WI38 (cell line): ENCODE measurements around the gene FYN.
"Not testable (repeated sequence)": the region's sequence is repeated elsewhere in the genome, so short reads cannot be mapped to it uniquely, and the experiment has no call there.

Experiments used
- H3K4me3 ChIP-seq: 2 replicates; pipeline ENCODE4 v1.5.1; 2011; ENCODE audit warnings: low read depth, mild to moderate bottlenecking, control low read depth, low read length
- TF ChIP-seq, protein P1 (sequence below): IDR thresholded peaks from 2 replicates; pipeline ENCODE4 v1.5.1; 2012; ENCODE audit warnings: low read depth, mild to moderate bottlenecking, control low read depth, low read length

The FYN gene

DNA sequence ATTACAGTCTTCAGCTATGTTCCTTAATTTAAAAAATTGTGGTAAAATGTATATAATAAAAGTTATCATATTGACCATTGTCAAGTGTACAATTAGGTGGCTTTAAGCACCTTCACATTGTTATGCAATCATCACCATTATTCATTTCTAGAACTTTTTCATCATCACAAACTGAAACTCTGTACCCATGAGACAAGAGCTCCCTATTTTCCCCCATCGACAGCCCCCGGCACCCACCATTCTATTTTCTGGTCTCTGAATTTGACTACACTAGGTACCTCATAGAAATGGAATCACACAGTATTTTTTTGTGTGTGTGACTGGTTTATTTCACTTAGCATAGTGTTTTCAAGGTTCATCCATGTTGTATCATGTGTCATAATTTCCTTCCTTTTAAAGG is 39.7 kb upstream of the FYN start:
- H3K4me3 ChIP-seq, result no peak overlapping the region
- TF ChIP-seq, protein P1, sequence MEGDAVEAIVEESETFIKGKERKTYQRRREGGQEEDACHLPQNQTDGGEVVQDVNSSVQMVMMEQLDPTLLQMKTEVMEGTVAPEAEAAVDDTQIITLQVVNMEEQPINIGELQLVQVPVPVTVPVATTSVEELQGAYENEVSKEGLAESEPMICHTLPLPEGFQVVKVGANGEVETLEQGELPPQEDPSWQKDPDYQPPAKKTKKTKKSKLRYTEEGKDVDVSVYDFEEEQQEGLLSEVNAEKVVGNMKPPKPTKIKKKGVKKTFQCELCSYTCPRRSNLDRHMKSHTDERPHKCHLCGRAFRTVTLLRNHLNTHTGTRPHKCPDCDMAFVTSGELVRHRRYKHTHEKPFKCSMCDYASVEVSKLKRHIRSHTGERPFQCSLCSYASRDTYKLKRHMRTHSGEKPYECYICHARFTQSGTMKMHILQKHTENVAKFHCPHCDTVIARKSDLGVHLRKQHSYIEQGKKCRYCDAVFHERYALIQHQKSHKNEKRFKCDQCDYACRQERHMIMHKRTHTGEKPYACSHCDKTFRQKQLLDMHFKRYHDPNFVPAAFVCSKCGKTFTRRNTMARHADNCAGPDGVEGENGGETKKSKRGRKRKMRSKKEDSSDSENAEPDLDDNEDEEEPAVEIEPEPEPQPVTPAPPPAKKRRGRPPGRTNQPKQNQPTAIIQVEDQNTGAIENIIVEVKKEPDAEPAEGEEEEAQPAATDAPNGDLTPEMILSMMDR, result no peak

DNA sequence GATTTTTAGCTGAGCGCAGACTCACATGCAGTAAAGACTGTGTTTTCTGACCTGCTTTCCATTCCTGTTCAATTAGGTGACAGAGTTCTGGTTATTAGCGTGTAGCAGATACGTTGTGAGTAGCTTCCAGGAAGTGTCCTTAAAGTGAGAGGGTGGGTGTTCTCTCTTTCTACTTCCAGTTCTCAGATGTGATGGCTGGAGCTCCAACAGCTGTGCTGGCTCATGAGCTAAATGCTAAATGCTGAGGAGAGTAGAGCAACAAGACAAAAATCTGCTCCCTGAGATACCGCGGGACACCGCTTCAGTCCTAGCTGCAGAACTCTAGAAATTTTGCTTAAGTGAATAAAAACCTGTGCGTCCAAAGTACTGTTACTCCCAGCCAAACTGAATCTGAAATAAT is 38.2 kb upstream of the FYN start:
- no peak overlapping the region for H3K4me3 ChIP-seq
- TF ChIP-seq, protein P1, result no peak

DNA sequence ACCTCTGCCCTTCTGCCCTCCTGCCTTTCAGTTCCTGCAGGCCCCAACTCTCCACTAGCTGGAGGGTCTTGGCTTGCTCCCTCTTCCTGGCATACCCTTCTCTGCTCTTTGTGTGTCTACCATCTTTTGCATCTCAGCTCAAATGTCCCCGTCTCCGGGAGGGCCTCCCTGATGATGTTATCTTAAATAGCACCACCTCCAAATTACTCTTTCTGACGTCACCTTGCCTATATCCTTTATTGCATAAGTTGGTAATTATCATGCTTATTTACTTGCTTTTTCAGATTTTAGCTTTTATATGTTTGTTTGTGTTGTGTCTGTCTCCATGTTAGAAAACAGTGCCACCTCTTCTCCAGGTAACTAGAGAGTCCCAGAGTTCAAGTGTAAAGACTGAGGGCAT is 36.0 kb upstream of the FYN start:
- H3K4me3 ChIP-seq, result no peak overlapping the region
- TF ChIP-seq, protein P1, result no peak

DNA sequence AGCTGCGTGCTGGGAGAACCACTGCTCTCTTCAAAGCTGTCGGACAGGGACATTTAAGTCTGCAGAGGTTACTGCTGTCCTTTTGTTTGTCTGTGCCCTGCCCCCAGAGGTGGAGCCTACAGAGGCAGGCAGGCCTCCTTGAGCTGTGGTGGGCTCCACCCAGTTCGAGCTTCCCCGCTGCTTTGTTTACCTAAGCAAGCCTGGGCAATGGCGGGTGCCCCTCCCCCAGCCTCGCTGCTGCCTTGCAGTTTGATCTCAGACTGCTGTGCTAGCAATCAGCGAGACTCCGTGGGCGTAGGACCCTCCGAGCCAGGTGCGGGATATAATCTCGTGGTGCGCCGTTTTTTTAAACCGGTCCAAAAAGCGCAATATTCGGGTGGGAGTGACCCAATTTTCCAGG is 35.1 kb upstream of the FYN start:
- not testable (repeated sequence) for H3K4me3 ChIP-seq

DNA sequence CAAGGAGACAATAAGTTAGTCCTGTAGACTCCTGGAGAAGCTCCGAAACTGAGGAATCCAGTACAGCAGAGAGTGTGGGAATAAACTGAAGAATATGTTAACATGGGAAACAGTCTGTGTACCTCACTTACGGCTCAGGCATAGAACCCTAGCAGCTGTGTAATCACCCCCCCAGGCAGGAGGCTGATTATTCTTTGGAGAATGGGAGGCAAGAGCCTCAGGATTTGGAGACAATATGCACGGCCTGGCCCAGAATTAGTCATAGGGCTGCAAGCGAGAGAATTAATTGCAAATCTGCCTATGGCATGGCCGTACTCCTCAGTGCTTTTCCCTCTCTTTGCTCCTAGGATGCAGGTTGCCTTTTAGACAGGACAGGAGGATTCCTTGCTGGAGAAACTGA is 27.5 kb upstream of the FYN start:
- TF ChIP-seq, protein P1, result no peak

DNA sequence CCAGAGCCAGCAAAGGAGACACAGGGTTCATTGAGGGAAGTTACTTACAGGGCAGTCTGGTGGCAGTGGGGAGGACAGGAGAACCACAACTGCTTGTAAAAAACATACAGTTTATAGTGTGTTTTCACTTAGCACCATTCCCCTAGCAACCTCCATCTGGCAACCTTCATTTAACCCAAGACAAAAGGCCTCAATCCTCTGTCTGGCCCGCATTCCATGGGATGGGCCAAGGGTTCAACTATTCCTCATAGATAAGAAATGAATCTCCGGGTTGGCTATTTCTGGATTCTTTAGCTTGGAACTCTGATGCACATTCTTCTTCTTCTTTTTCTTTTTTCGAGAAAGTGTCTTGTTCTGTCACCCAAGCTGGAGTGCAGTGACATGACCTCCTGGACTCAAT is 26.3 kb upstream of the FYN start:
- TF ChIP-seq, protein P1, result no peak

More for the DNA sequence above, 27.5 kb upstream of the FYN start:
- no peak overlapping the region for H3K4me3 ChIP-seq

DNA sequence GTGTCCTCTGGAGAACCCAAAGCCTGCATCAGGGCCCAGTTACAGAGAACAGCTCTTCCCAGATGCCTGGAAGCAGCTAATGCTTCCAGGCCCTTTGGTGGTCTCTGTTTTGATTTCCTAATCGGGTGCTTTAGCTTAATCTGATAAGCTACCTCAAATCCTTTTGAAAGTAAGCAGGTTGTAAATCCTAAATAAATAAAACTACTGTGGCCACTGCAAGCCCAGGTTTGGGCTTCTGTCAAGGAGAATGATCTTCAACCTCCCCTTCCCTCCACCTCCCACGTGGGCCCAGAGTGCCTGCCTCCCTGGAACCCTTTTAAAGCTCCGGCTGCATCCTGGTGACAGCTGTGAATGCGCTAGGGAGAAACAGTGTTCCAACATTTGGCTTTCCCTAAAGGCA is 25.2 kb upstream of the FYN start:
- TF ChIP-seq, protein P1, result no peak
- no peak overlapping the region for H3K4me3 ChIP-seq

More for the DNA sequence above, 26.3 kb upstream of the FYN start:
- H3K4me3 ChIP-seq, result no peak overlapping the region

DNA sequence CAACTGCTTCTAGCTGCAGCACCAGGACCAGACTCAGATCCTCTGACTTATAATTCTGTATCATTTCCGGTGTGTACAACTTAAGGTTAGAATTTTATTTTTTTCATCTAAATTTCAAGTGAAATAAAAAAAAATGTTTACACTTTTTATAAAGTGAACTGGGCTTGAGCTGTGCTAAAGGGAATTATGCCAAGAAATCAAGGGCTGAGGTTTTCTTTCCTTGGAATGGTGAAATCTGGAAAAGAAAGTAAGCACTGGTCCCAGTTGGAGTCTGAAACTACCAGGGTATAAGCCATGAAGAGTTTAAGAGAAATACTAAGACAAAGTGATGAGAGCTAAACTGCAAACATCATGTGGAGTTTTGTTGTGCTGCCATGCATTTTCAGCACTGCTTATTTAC is 21.7 kb upstream of the FYN start:
- TF ChIP-seq, protein P1, result no peak
- H3K4me3 ChIP-seq, result no peak overlapping the region
